Tibial nerve (tissue), 4 donors: ENCODE results near the gene SMG6.

ENCODE experiments used
- EP300 ChIP-seq, 2 donors: sonication (generic); formaldehyde crosslinking; IDR thresholded peaks; one replicate each; pipeline ENCODE4 v1.6.1; 2017; ENCODE audit warnings: antibody characterized with exemption in 2 of 2, mild to moderate bottlenecking in 1 of 2
- POLR2A ChIP-seq, 2 donors: fragments of 450-650 bp; IDR thresholded peaks; one replicate each; pipeline ENCODE4 v1.6.1; 2017; ENCODE audit warnings: antibody characterized with exemption in 2 of 2, mild to moderate bottlenecking in 2 of 2, moderate library complexity in 2 of 2
- TF ChIP-seq, protein P1 (sequence below), 5 experiments: fragments of 200-600 bp in 3 of 5; fragments of 450-650 bp in 2 of 5; sonication (generic) in 3 of 5; IDR thresholded peaks; one replicate each; pipeline ENCODE4 v1.5.1; 2016 to 2019; ENCODE audit warnings: antibody characterized with exemption in 5 of 5, mild to moderate bottlenecking in 3 of 5, moderate library complexity in 2 of 5

DNA sequence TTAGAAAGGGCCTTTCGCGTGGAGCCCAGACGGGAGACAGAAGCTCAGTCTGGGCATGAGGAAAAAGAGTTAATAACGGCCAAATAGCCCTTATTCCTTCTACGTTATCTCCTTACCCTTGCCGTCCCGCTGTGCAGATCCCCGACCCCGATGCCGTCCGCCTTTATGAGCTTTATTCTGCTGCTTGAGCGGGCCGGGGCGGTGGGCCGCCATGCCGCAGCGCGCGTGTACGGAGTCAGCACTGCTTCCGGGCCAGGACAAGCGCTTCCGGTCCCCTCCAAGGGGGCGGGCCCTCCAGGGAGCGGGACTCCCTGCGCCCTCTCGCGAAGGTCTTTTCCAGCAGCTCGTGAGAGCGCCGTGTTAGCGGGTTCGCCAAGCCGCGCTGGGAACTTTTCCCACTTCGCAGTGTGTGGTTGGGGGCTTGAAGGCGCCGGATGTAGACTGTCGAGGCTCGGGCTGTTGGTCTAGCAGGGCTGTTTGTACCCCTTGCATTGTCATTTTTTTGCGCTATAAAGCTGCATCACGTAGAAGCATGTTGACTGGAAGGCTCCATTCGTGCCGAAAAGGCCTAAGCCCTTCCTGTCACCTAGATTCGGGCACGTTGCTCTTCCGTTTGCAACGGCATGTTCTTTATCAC is 32.7 kb upstream of the SMG6 start, which contains the start of gene TSR1:
- TF ChIP-seq, protein P1, sequence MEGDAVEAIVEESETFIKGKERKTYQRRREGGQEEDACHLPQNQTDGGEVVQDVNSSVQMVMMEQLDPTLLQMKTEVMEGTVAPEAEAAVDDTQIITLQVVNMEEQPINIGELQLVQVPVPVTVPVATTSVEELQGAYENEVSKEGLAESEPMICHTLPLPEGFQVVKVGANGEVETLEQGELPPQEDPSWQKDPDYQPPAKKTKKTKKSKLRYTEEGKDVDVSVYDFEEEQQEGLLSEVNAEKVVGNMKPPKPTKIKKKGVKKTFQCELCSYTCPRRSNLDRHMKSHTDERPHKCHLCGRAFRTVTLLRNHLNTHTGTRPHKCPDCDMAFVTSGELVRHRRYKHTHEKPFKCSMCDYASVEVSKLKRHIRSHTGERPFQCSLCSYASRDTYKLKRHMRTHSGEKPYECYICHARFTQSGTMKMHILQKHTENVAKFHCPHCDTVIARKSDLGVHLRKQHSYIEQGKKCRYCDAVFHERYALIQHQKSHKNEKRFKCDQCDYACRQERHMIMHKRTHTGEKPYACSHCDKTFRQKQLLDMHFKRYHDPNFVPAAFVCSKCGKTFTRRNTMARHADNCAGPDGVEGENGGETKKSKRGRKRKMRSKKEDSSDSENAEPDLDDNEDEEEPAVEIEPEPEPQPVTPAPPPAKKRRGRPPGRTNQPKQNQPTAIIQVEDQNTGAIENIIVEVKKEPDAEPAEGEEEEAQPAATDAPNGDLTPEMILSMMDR (IDR thresholded peaks at IDR 0.05), result peak in 3 of 5 experiments; percentile 11 to 38 (median 37)
- TF ChIP-seq POLR2A (IDR thresholded peaks at IDR 0.05) (peak; percentile 79 to 82), EP300 (IDR thresholded peaks at IDR 0.05) (peak in 1 of 2 donors; percentile 95)
